Medulla oblongata (tissue), 1 donor: ENCODE data around the gene SSC5D.

Source experiments
- DNase-seq: peaks from one replicate; pipeline ENCODE4 v3.0.0-alpha.2; 2015; ENCODE audit errors: extremely low spot score

SSC5D gene

GRCh38 chr19:55536951-55537740 is 48.9 kb downstream of the SSC5D start, which contains the start of gene SBK2:
Gene SBK2, minus strand, starts transcription at chr19:55537133. Its CDS starts 839 bp downstream, at chr19:55536294.
- no peak for DNase-seq

GRCh38 chr19:55537741-55538111 is 49.5 kb downstream of the SSC5D start:
- no peak for DNase-seq

GRCh38 chr19:55538132-55538531 is 49.9 kb downstream of the SSC5D start:
- DNase-seq: no peak

- DNase-seq: no peak
Measured at GRCh38 chr19:55539090-55539984, 51.1 kb downstream of the SSC5D start.

GRCh38 chr19:55540619-55541018 is 52.4 kb downstream of the SSC5D start:
- DNase-seq: no peak

- no peak for DNase-seq
Measured at GRCh38 chr19:55541091-55541490, 52.9 kb downstream of the SSC5D start.

- DNase-seq: no peak
Measured at GRCh38 chr19:55542292-55542855, 54.1 kb downstream of the SSC5D start.

- no peak for DNase-seq
Measured at GRCh38 chr19:55543567-55543966, 55.3 kb downstream of the SSC5D start.

GRCh38 chr19:55544014-55544413 is 55.8 kb downstream of the SSC5D start:
- no peak for DNase-seq

- no peak for DNase-seq
Measured at GRCh38 chr19:55544776-55545439, 56.7 kb downstream of the SSC5D start.

- no peak for DNase-seq
Measured at GRCh38 chr19:55545443-55545842, 57.2 kb downstream of the SSC5D start, which contains the start of gene SBK3. Gene SBK3, minus strand, starts transcription at chr19:55545543. Its CDS starts 0 bp downstream, at chr19:55545543.

- DNase-seq: no peak
Measured at GRCh38 chr19:55546011-55546410, 57.8 kb downstream of the SSC5D start.

GRCh38 chr19:55546822-55547614 is 58.8 kb downstream of the SSC5D start:
- peak; percentile 36 for DNase-seq

GRCh38 chr19:55549500-55550320 is 61.5 kb downstream of the SSC5D start:
- DNase-seq: no peak

GRCh38 chr19:55550321-55550650 is 62.0 kb downstream of the SSC5D start:
- no peak for DNase-seq

GRCh38 chr19:55552206-55552605 is 64.0 kb downstream of the SSC5D start:
- no peak for DNase-seq

GRCh38 chr19:55552620-55553019 is 64.4 kb downstream of the SSC5D start:
- no peak for DNase-seq

- DNase-seq: no peak
Measured at GRCh38 chr19:55553217-55554182, 65.3 kb downstream of the SSC5D start.

- no peak for DNase-seq
Measured at GRCh38 chr19:55554302-55554701, 66.1 kb downstream of the SSC5D start.
